Naive thymus-derived CD4-positive, alpha-beta T cell (primary cell): Measurements from ENCODE around the gene FLRT2. TPM values are rescaled to one million over a fixed set of nuclear protein-coding genes. Genes with fewer than 3 reads are reported as not detected.

Source experiments
- ATAC-seq: fragments of 150-1000 bp; cut with Tn5 transposase; 2 replicates; pipeline ENCODE4 v1.10.0; 2021; ENCODE audit warnings: mild to moderate bottlenecking, moderate library complexity
- CTCF ChIA-PET: fragments of 350-600 bp; sonication (Branson Sonifier 250); formaldehyde crosslinking; loops from one replicate; lab custom pipeline; 2021; ENCODE audit warnings: antibody characterized with exemption; lab: Charles Lee
- POLR2A ChIA-PET: fragments of 350-600 bp; sonication (Branson Sonifier 250); formaldehyde crosslinking; loops from one replicate; lab custom pipeline; 2021; ENCODE audit warnings: antibody characterized with exemption, inconsistent platforms; lab: Charles Lee
- DNase-seq, 9 donors: peaks; one replicate each; pipeline versions ENCODE4 v3.0.0 to v3.0.0-alpha.2; 2020 to 2022; ENCODE audit warnings: mixed read lengths in 1 of 9
- H3K27ac ChIP-seq: one replicate; pipeline ENCODE4 v1.7.0; 2013; ENCODE audit warnings: mild to moderate bottlenecking, low read depth, low read length, moderate library complexity
- H3K27me3 ChIP-seq, 2 donors: one replicate each; pipeline ENCODE4 v1.7.0; 2013; ENCODE audit warnings: low read length in 2 of 2, mild to moderate bottlenecking in 2 of 2, moderate library complexity in 2 of 2; ENCODE audit not compliant: control insufficient read depth in 2 of 2, insufficient read depth in 2 of 2
- H3K36me3 ChIP-seq, 3 experiments: 1 replicate in 2 of 3; 2 replicates in 1 of 3; pipeline ENCODE4 v1.7.0; 2013; ENCODE audit warnings: low read length in 3 of 3, mild to moderate bottlenecking in 3 of 3, moderate library complexity in 1 of 3; ENCODE audit not compliant: insufficient read depth in 3 of 3, control insufficient read depth in 2 of 3
- H3K4me1 ChIP-seq, 2 donors: one replicate each; pipeline ENCODE4 v1.7.0; 2013; ENCODE audit warnings: low read length in 2 of 2, mild to moderate bottlenecking in 2 of 2, moderate library complexity in 1 of 2; ENCODE audit not compliant: control insufficient read depth in 2 of 2, insufficient read depth in 2 of 2
- H3K4me3 ChIP-seq: 2 replicates; pipeline ENCODE4 v1.7.0; 2013; ENCODE audit warnings: mild to moderate bottlenecking, low read length
- H3K9me3 ChIP-seq, 3 experiments: 1 replicate in 2 of 3; 2 replicates in 1 of 3; pipeline ENCODE4 v1.7.0; 2013; ENCODE audit warnings: low read length in 3 of 3; ENCODE audit not compliant: control insufficient read depth in 2 of 3
- H3K27ac Mint-ChIP-seq, 9 donors: one replicate each; pipeline ENCODE4 v1.8.0; 2020 to 2022; ENCODE audit warnings: mixed read lengths in 9 of 9, mild to moderate bottlenecking in 8 of 9, moderate library complexity in 5 of 9, inconsistent platforms in 2 of 9
- H3K27me3 Mint-ChIP-seq, 5 donors: one replicate each; pipeline ENCODE4 v1.8.0; 2021 to 2022; ENCODE audit warnings: mixed read lengths in 5 of 5, mild to moderate bottlenecking in 1 of 5
- H3K36me3 Mint-ChIP-seq, 5 donors: one replicate each; pipeline ENCODE4 v1.8.0; 2020 to 2022; ENCODE audit warnings: mixed read lengths in 5 of 5, mild to moderate bottlenecking in 3 of 5, inconsistent platforms in 1 of 5
- H3K4me1 Mint-ChIP-seq, 7 donors: one replicate each; pipeline ENCODE4 v1.8.0; 2020 to 2022; ENCODE audit warnings: mixed read lengths in 7 of 7, mild to moderate bottlenecking in 3 of 7, inconsistent platforms in 1 of 7
- H3K4me3 Mint-ChIP-seq, 10 donors: one replicate each; pipeline ENCODE4 v1.8.0; 2020 to 2022; ENCODE audit warnings: mild to moderate bottlenecking in 10 of 10, mixed read lengths in 10 of 10, moderate library complexity in 6 of 10, inconsistent platforms in 2 of 10
- H3K9me3 Mint-ChIP-seq, 11 donors: one replicate each; pipeline ENCODE4 v1.8.0; 2020 to 2022; ENCODE audit warnings: mixed read lengths in 11 of 11, mild to moderate bottlenecking in 4 of 11, inconsistent platforms in 1 of 11, moderate library complexity in 1 of 11
- intact Hi-C, 2 donors: fragments of 100-400 bp; cut with micrococcal nuclease; formaldehyde crosslinking; loops; one replicate each; pipeline ENCODE4 v1.15.1; 2023
- polyA plus RNA-seq, 2 donors: library from polyadenylated mRNA; unstranded; fragments of 300-500 nt; fragmentation: Illumina TruSeq; gene quantifications; one replicate each; pipeline ENCODE4 v1.2.3, GENCODE V29; 2021
- total RNA-seq, 6 experiments: library from RNA in 5 of 6; stranded (reverse) in 5 of 6; gene quantifications; 1 replicate in 5 of 6; 2 replicates in 1 of 6; pipeline ENCODE4 v1.2.3 and lab custom pipeline; 2021 to 2026

The FLRT2 gene
- total and polyA plus RNA-seq, 7 experiments from 2014 or later, result not detected

- Histone ChIP-seq H3K9me3 (no peaks in the 10 kb centered on the region), H3K27ac (no peak overlapping the region), H3K4me3 (no peak overlapping the region), H3K36me3 (no peaks in the 10 kb centered on the region), H3K4me1 (no peaks in the 10 kb centered on the region), H3K27me3 (no peaks in the 10 kb centered on the region)
- no peaks in the 10 kb centered on the region for H3K36me3 Mint-ChIP-seq
- no peak overlapping the region for H3K27ac Mint-ChIP-seq
- intact Hi-C loops, result no loop called here
- peaks cover 0 to 2% (median 0%) of the 10 kb centered on the region in 5 donors for H3K27me3 Mint-ChIP-seq
- no peaks in the 10 kb centered on the region for H3K4me1 Mint-ChIP-seq
- no peak overlapping the region for H3K4me3 Mint-ChIP-seq
- DNase-seq (no peak), ATAC-seq (no peak)
- CTCF ChIA-PET, result no interaction called here
- POLR2A ChIA-PET, result no interaction called here
- H3K9me3 Mint-ChIP-seq, result peaks cover 0 to 4% (median 0%) of the 10 kb centered on the region in 11 donors
These were observed 42.1 kb downstream of the FLRT2 start for GRCh38 chr14:85572011-85572410.

- no peaks in the 10 kb centered on the region for H3K4me1 Mint-ChIP-seq
- no peaks in the 10 kb centered on the region for H3K36me3 Mint-ChIP-seq
- peaks cover 0 to 4% (median 0%) of the 10 kb centered on the region in 11 donors for H3K9me3 Mint-ChIP-seq
- no peak overlapping the region for H3K27ac Mint-ChIP-seq
- H3K4me3 Mint-ChIP-seq, result no peak overlapping the region
- no peaks in the 10 kb centered on the region for H3K36me3 ChIP-seq
- H3K27me3 ChIP-seq, result no peaks in the 10 kb centered on the region
- H3K4me3 ChIP-seq, result no peak overlapping the region
- ATAC-seq, result no peak
- peaks cover 0 to 2% (median 0%) of the 10 kb centered on the region in 5 donors for H3K27me3 Mint-ChIP-seq
- no peak for DNase-seq
- no peaks in the 10 kb centered on the region for H3K4me1 ChIP-seq
- intact Hi-C loops, result no loop called here
- H3K27ac ChIP-seq, result no peak overlapping the region
- ChIA-PET POLR2A (no interaction called here), CTCF (interaction anchor here (0.7 kb wide), 1 partner anchor 89 kb away, joined by 3 read pairs; no protein-coding TSS in a partner anchor)
- H3K9me3 ChIP-seq, result no peaks in the 10 kb centered on the region
These were observed 42.9 kb downstream of the FLRT2 start for GRCh38 chr14:85572845-85573244.

GRCh38 chr14:85573406-85573805 is 43.5 kb downstream of the FLRT2 start:
- intact Hi-C loops, result no loop called here
- Mint-ChIP-seq H3K36me3 (no peaks in the 10 kb centered on the region), H3K4me3 (no peak overlapping the region), H3K27me3 (peaks cover 0 to 2% (median 0%) of the 10 kb centered on the region in 5 donors), H3K9me3 (peaks cover 0 to 4% (median 0%) of the 10 kb centered on the region in 11 donors), H3K4me1 (no peaks in the 10 kb centered on the region), H3K27ac (no peak overlapping the region)
- no peak for ATAC-seq
- no peak for DNase-seq
- H3K27me3 ChIP-seq, result no peaks in the 10 kb centered on the region
- H3K36me3 ChIP-seq, result no peaks in the 10 kb centered on the region
- H3K4me1 ChIP-seq, result no peaks in the 10 kb centered on the region
- POLR2A ChIA-PET, result interaction anchor here (0.6 kb wide), 1 partner anchor 97 kb away, joined by 3 read pairs; no protein-coding TSS in a partner anchor
- H3K9me3 ChIP-seq, result no peaks in the 10 kb centered on the region
- CTCF ChIA-PET, result interaction anchor here (0.7 kb wide), 1 partner anchor 88 kb away, joined by 3 read pairs; no protein-coding TSS in a partner anchor
- no peak overlapping the region for H3K4me3 ChIP-seq
- no peak overlapping the region for H3K27ac ChIP-seq

GRCh38 chr14:85574853-85575616 is 45.1 kb downstream of the FLRT2 start:
- ChIA-PET CTCF (no interaction called here), POLR2A (no interaction called here)
- H3K27ac Mint-ChIP-seq, result no peak overlapping the region

GRCh38 chr14:85575617-85575898 is 45.6 kb downstream of the FLRT2 start:
- Histone ChIP-seq H3K27ac (no peak overlapping the region), H3K9me3 (no peaks in the 10 kb centered on the region), H3K27me3 (no peaks in the 10 kb centered on the region), H3K36me3 (no peaks in the 10 kb centered on the region), H3K4me1 (no peaks in the 10 kb centered on the region), H3K4me3 (no peak overlapping the region)
- ATAC-seq, result no peak
- ChIA-PET POLR2A (no interaction called here), CTCF (no interaction called here)
- no peaks in the 10 kb centered on the region for H3K4me1 Mint-ChIP-seq
- intact Hi-C loops, result no loop called here
- no peak for DNase-seq
- peaks cover 0 to 2% (median 0%) of the 10 kb centered on the region in 5 donors for H3K27me3 Mint-ChIP-seq
- no peaks in the 10 kb centered on the region for H3K36me3 Mint-ChIP-seq
- H3K9me3 Mint-ChIP-seq, result peaks cover 0 to 2% (median 0%) of the 10 kb centered on the region in 11 donors
- no peak overlapping the region for H3K4me3 Mint-ChIP-seq
- H3K27ac Mint-ChIP-seq, result no peak overlapping the region

More at GRCh38 chr14:85574853-85575616, 45.1 kb downstream of the FLRT2 start:
- Mint-ChIP-seq H3K4me1 (no peaks in the 10 kb centered on the region), H3K36me3 (no peaks in the 10 kb centered on the region), H3K27me3 (peaks cover 0 to 2% (median 0%) of the 10 kb centered on the region in 5 donors), H3K4me3 (no peak overlapping the region), H3K9me3 (peaks cover 0 to 2% (median 0%) of the 10 kb centered on the region in 11 donors)
- no peak for ATAC-seq
- no peak overlapping the region for H3K4me3 ChIP-seq
- no peaks in the 10 kb centered on the region for H3K4me1 ChIP-seq
- intact Hi-C loops, result no loop called here
- no peaks in the 10 kb centered on the region for H3K36me3 ChIP-seq
- H3K9me3 ChIP-seq, result no peaks in the 10 kb centered on the region
- no peak overlapping the region for H3K27ac ChIP-seq
- DNase-seq, result no peak
- H3K27me3 ChIP-seq, result no peaks in the 10 kb centered on the region

- Histone ChIP-seq H3K9me3 (no peaks in the 10 kb centered on the region), H3K4me3 (no peak overlapping the region), H3K4me1 (no peaks in the 10 kb centered on the region), H3K27ac (no peak overlapping the region), H3K27me3 (no peaks in the 10 kb centered on the region), H3K36me3 (no peaks in the 10 kb centered on the region)
- intact Hi-C loops, result no loop called here
- Mint-ChIP-seq H3K27ac (no peak overlapping the region), H3K36me3 (no peaks in the 10 kb centered on the region), H3K27me3 (no peaks in the 10 kb centered on the region), H3K9me3 (peaks cover 0 to 2% (median 0%) of the 10 kb centered on the region in 11 donors), H3K4me1 (no peaks in the 10 kb centered on the region), H3K4me3 (no peak overlapping the region)
- ChIA-PET POLR2A (no interaction called here), CTCF (no interaction called here)
- ATAC-seq (no peak), DNase-seq (no peak)
These were observed 46.3 kb downstream of the FLRT2 start for GRCh38 chr14:85576218-85576617.
